Activated naive CD4-positive, alpha-beta T cell treated with anti-CD3 and anti-CD28 coated beads for 36 hours (primary cell): ENCODE data around the gene TMEM200A. TPM values are rescaled to one million over a fixed set of nuclear protein-coding genes. Genes with fewer than 3 reads are reported as not detected.
"Not testable (repeated sequence)": the region's sequence is repeated elsewhere in the genome, so short reads cannot be mapped to it uniquely, and the experiment has no call there.

Experiments used
- CTCF ChIA-PET: fragments of 350-600 bp; sonication (Branson Sonifier 250); formaldehyde crosslinking; loops from one replicate; lab custom pipeline; 2021; ENCODE audit warnings: antibody characterized with exemption; lab: Charles Lee
- DNase-seq: peaks from one replicate; pipeline ENCODE4 v3.0.0-alpha.2; 2020
- H3K27ac Mint-ChIP-seq: one replicate; pipeline ENCODE4 v1.8.0; 2021; ENCODE audit warnings: mild to moderate bottlenecking, mixed read lengths
- H3K27me3 Mint-ChIP-seq: one replicate; pipeline ENCODE4 v1.8.0; 2021; ENCODE audit warnings: low read depth, mixed read lengths
- H3K36me3 Mint-ChIP-seq: one replicate; pipeline ENCODE4 v1.8.0; 2021; ENCODE audit warnings: low read depth, mixed read lengths
- H3K4me1 Mint-ChIP-seq: one replicate; pipeline ENCODE4 v1.8.0; 2021; ENCODE audit warnings: low read depth, mixed read lengths
- H3K4me3 Mint-ChIP-seq: one replicate; pipeline ENCODE4 v1.8.0; 2021; ENCODE audit warnings: mild to moderate bottlenecking, moderate library complexity, mixed read lengths
- H3K9me3 Mint-ChIP-seq: one replicate; pipeline ENCODE4 v1.8.0; 2021; ENCODE audit warnings: mixed read lengths
- intact Hi-C: fragments of 100-400 bp; cut with micrococcal nuclease; formaldehyde crosslinking; loops from one replicate; pipeline ENCODE4 v1.15.1; 2023
- total RNA-seq, 2 experiments: library from RNA; stranded (reverse); gene quantifications; one replicate each; pipeline ENCODE4 v1.2.3, GENCODE V29; 2021

The TMEM200A gene
- total RNA-seq, result not detected

DNA sequence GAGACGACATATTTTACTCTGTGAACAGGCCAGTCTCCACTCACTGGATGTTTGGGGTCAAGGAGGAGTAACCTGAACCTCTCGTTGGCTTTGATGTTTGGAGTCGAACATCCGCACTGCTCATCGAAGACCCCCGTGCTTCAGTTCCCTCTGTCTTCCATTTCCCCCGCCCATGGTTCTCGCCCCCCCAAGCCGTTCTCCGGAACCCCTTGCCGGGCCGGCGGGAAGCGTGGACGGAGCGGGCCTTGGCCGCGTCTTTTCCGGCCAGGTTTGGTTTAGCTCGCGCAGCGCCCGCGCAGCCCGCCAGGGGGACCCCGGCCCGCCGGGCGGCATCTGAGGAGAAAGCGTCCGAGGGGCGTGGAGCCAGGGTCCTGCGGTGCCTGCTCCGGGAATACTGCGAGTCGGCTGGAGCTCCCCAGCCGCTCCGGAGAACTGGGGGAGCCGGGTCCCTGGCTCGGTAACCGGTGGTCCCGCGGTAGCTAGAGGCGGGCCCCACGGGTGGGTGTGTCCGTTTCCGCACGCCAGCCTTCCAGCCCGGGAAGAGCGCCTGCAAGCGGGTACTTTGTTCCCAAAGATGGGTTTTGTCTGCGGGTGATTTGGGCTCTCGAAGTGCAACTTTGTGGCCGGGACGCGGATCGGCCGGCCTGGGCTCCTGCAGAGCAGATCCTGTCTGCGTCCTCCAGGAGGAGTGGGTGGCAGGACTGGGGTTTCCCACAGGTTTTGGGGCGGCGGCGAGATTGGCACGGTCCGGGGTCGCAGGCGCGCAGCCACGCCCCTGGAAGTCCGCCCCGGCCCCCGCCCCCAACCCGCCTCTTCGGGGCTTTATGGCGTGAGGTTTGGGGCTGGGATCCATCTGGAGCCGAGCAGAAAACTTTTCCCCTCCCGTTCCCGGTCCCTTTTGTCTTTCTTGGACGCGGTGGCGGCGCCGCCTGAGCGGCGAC, at the start of gene TMEM200A:
Gene TMEM200A (plus strand): TSS at position 852 of the 941 bp plus-strand sequence. CDS start 74,406 bp downstream, outside the sequence.
- DNase-seq, result peak; percentile 31
- H3K36me3 Mint-ChIP-seq, result no peaks in the 10 kb centered on the region
- no peak within 1 kb of the TSS for H3K27ac Mint-ChIP-seq
- peaks cover 14% of the 10 kb centered on the region for H3K4me1 Mint-ChIP-seq
- H3K27me3 Mint-ChIP-seq, result peaks cover 19% of the 10 kb centered on the region
- H3K9me3 Mint-ChIP-seq, result peaks cover 2% of the 10 kb centered on the region
- CTCF ChIA-PET, result interaction anchor here (0.6 to 1.4 kb wide), 7 partner anchors 8 to 407 kb away, joined by 3 to 4 read pairs (median 3); no protein-coding TSS in a partner anchor
- peak within 1 kb of the TSS; percentile 70 for H3K4me3 Mint-ChIP-seq
- intact Hi-C loops, result loop anchor here (1.0 to 5.0 kb wide), 3 partner anchors 43 to 333 kb away; no protein-coding TSS in a partner anchor

DNA sequence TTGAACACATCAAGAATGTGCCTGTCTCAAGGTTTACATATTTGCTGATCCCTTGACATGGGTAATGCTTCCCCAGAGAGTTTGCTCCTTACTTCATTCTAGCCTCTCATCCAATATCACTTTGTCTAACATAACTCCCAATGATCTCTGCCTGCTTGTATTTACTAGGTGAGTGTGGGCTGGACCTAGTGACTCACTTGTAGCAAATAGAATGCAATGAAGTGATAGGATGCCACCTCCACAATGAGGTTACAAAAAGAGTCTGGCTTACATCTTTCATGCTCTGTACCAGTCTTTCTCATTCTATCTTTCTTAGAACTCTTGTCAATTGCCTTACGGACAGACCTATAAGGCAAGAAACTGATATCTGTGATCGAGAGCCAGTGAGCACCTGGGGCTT, 44.9 kb upstream of the TMEM200A start:
- Mint-ChIP-seq H3K27me3 (no peaks in the 10 kb centered on the region), H3K36me3 (no peaks in the 10 kb centered on the region), H3K9me3 (no peaks in the 10 kb centered on the region), H3K27ac (no peak overlapping the region), H3K4me3 (no peak overlapping the region), H3K4me1 (no peaks in the 10 kb centered on the region)
- intact Hi-C loops, result loop anchor here (5.0 kb wide), 1 partner anchor 1211 kb away; no protein-coding TSS in a partner anchor
- DNase-seq, result no peak
- CTCF ChIA-PET, result interaction anchor here (0.5 to 2.5 kb wide), 6 partner anchors 10 to 527 kb away, joined by 3 to 22 read pairs (median 4); no protein-coding TSS in a partner anchor

DNA sequence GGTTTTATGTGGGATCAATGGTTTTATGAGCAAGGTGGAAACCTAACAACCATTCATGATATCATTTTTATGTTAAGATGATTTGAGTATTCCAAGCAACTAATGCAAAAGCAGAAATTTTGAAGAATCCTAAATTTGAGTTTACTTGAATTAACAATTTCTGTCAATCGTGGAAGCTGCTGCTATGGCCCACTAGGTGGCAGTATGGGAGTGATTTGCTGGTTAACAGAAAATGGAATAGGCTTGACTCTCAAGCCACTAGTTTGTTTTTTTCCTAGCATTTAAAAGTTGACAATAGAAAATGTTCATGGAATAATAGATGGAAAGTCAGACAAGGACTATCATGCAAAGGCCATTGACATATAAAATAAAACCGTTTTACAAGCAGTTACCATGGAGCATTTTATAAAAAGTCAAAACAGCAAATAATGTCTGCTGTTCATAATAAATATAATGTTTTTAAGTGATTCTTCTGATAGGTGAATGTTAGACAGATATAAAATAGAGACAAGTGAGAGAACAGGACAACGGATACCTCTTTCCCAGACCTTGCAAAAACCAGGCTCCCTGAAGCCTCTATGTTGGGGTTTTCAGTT, 43.0 kb upstream of the TMEM200A start:
- CTCF ChIA-PET, result interaction anchor here (0.7 to 2.5 kb wide), 9 partner anchors 8 to 562 kb away, joined by 3 to 22 read pairs (median 4); no protein-coding TSS in a partner anchor
- Mint-ChIP-seq H3K36me3 (no peaks in the 10 kb centered on the region), H3K27me3 (no peaks in the 10 kb centered on the region), H3K9me3 (no peaks in the 10 kb centered on the region), H3K4me3 (no peak overlapping the region), H3K4me1 (no peaks in the 10 kb centered on the region), H3K27ac (no peak overlapping the region)
- DNase-seq, result peak; percentile 69
- intact Hi-C loops, result loop anchor here (1.0 to 5.0 kb wide), 8 partner anchors 28 to 1210 kb away; no protein-coding TSS in a partner anchor

DNA sequence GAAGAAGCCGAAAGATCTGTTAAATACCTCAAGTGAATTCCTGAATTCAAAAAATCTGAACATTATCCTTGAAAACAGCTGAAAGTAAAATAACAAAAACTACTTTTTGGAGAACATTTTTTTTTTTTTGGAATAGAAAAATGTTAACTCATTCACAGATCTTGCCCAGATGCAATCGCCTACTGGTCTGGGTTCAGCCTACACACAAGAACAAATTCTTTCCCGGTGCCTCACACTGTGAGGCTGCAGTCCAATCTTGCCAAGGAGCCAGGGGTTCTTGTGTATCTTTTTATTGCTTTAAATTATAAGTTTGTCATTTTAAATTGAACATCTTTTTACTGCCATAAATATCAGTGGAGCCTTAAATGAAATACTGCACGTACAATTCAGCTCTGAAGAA, 41.2 kb upstream of the TMEM200A start:
- no peaks in the 10 kb centered on the region for H3K36me3 Mint-ChIP-seq
- CTCF ChIA-PET, result interaction anchor here (0.6 to 3.2 kb wide), 9 partner anchors 9 to 547 kb away, joined by 3 to 13 read pairs (median 5); no protein-coding TSS in a partner anchor

DNA sequence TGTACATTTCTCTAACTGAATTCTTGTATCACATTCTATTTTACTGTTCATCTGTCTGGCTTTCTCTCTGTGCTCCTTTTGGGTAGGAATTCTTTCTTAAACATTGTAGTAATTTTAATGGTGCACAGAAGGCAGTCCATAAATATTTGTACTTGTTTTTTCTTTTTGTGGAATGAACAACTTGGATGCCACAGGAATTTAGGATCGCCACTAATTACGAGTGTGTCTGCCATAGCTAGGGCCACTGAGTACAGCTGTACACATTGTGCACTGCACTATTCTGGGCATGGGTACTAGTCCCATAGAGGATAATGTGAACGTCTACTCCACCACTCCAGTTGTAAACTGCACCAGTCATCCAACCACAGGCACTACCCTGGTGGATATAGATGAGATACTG, 39.3 kb upstream of the TMEM200A start:
- Mint-ChIP-seq H3K36me3 (no peaks in the 10 kb centered on the region), H3K4me3 (no peak overlapping the region), H3K27me3 (no peaks in the 10 kb centered on the region), H3K4me1 (no peaks in the 10 kb centered on the region), H3K27ac (no peak overlapping the region), H3K9me3 (no peaks in the 10 kb centered on the region)
- intact Hi-C loops, result no loop called here
- CTCF ChIA-PET, result interaction anchor here (1.0 to 3.2 kb wide), 5 partner anchors 8 to 372 kb away, joined by 3 to 13 read pairs (median 7); no protein-coding TSS in a partner anchor
- no peak for DNase-seq

More for the DNA sequence above, 41.2 kb upstream of the TMEM200A start:
- no peak for DNase-seq
- Mint-ChIP-seq H3K9me3 (no peaks in the 10 kb centered on the region), H3K27ac (no peak overlapping the region), H3K27me3 (no peaks in the 10 kb centered on the region), H3K4me3 (no peak overlapping the region), H3K4me1 (no peaks in the 10 kb centered on the region)
- intact Hi-C loops, result loop anchor here (5.0 kb wide), 1 partner anchor 1208 kb away; no protein-coding TSS in a partner anchor

DNA sequence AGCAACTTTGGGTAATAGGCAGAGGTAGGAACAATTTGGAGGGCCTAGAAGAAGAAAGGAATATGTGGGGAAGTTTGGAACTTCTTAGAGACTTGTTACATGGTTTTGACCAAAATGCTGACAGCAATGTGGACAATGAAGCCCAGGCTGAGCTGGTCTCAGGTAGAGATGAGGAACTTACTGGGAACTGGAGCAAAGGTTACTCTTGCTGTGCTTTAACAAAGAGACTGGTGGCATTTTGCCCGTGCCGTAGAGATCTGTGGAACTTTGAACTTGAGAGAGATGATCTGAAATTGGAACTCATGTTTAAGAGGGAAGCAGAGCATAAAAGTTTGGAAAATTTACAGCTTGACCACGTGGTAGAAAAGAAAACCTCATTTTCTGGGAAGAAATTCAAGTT, 28.3 kb upstream of the TMEM200A start:
- no peak overlapping the region for H3K4me3 Mint-ChIP-seq
- no peaks in the 10 kb centered on the region for H3K36me3 Mint-ChIP-seq
- DNase-seq, result no peak
- CTCF ChIA-PET, result interaction anchor here (0.9 kb wide), 1 partner anchor 16 kb away, joined by 3 read pairs; no protein-coding TSS in a partner anchor
- H3K27me3 Mint-ChIP-seq, result peaks cover 2% of the 10 kb centered on the region
- no peak overlapping the region for H3K27ac Mint-ChIP-seq
- intact Hi-C loops, result no loop called here
- no peaks in the 10 kb centered on the region for H3K4me1 Mint-ChIP-seq
- peaks cover 1% of the 10 kb centered on the region for H3K9me3 Mint-ChIP-seq

DNA sequence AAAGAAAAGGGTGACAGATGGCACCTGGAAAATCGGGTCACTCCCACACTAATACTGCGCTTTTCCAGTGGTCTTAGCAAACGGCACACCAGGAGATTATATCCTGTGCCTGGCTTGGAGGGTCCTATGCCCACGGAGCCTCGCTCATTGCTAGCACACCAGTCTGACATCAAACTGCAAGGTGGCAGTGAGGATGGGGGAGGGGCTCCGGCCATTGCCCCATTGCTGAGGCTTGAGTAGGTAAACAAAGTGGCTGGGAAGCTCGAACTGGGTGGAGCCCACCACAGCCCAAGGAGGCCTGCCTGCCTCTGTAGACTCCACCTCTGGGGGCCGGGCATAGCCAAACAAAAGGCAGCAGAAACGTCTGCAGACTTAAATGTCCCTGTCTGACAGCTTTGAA, 19.5 kb upstream of the TMEM200A start:
- intact Hi-C loops, CTCF ChIA-PET, DNase-seq, H3K9me3 Mint-ChIP-seq, H3K4me3 Mint-ChIP-seq, H3K27me3 Mint-ChIP-seq, H3K4me1 Mint-ChIP-seq, H3K36me3 Mint-ChIP-seq, H3K27ac Mint-ChIP-seq: not testable (repeated sequence)

DNA sequence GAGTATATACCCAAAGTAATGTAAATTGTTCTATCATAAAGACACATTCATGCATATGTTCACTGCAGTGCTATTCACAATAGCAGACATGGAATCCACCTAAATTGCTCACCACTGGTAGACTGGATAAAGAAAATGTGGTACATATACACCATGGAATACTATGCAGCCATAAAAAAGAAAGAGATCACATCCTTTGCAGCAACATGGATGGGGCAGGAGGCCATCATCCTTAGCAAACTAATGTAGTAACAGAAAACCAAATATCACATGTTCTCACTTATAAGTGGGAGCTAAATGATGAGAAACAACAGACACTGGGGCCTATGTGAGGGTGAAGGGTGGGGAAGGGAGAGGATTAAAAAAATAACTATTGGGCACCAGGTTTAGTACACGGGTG, 11.5 kb upstream of the TMEM200A start:
- Mint-ChIP-seq H3K4me3 (no peak overlapping the region), H3K9me3 (peaks cover 4% of the 10 kb centered on the region), H3K27ac (no peak overlapping the region), H3K27me3 (no peaks in the 10 kb centered on the region), H3K4me1 (no peaks in the 10 kb centered on the region), H3K36me3 (no peaks in the 10 kb centered on the region)
- intact Hi-C loops, result no loop called here
- no peak for DNase-seq
- CTCF ChIA-PET, result no interaction called here

DNA sequence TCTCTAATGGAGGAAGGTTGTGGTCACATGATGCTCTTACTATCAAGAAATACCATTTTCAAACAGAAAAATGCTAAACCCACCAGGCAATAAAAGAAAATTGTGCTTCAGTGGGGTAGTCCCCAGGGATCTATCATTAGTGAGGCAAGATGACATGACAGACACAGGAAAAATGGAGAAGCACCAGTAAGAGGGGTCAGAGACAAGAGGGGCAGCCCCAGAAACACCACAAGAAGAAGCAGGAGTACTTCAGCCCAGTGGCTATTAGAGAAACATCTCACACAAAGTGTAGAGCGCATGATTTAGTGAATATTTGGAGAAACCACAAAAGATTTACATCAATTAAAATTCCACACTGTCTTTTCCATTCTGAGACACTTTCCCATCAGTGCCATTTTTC, 10.2 kb upstream of the TMEM200A start:
- intact Hi-C loops, result no loop called here
- CTCF ChIA-PET, result no interaction called here
- Mint-ChIP-seq H3K27ac (no peak overlapping the region), H3K36me3 (no peaks in the 10 kb centered on the region), H3K27me3 (no peaks in the 10 kb centered on the region), H3K4me1 (no peaks in the 10 kb centered on the region), H3K4me3 (no peak overlapping the region), H3K9me3 (peaks cover 6% of the 10 kb centered on the region)
- no peak for DNase-seq

DNA sequence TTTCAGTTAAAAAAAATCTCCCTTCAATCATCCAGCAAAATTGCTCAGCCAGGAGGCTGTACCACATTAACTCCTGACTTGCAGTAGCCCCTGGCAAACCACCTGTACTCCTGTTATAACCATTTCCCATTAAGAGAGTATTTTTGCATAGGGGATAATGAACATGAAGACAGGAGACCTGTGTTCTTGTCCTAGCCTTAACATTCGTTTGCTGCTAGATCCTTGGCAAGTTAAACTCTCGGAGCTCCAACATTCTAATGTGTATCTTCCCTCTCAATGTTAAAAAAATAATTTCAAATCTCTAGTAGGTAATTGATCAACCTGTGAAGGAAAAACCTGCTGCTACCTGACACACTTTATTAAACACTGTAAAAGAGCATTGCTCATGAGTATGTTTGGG, 8.4 kb upstream of the TMEM200A start:
- CTCF ChIA-PET, result no interaction called here

DNA sequence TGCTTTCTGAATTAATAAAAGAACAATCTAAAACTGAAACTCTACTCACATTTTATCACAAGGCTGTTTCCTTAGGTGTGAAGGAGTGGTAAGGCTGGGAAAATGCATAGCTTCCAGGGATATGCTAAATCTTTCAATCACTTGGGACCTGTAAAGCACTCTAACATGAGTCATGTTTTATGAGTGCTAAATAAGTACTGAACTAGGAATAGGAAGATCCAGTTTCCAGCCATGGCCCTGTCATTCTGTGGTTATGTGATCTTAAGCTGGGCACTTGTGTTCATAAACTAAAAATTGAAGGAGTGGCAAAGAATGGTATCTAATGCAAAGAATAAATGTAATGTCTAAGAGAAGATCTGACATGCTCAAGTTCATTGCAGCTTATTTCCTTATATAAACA, 6.1 kb upstream of the TMEM200A start:
- CTCF ChIA-PET, result no interaction called here
- H3K4me3 Mint-ChIP-seq, result no peak overlapping the region

More for the DNA sequence above, 8.4 kb upstream of the TMEM200A start:
- Mint-ChIP-seq H3K27ac (no peak overlapping the region), H3K4me1 (no peaks in the 10 kb centered on the region), H3K36me3 (no peaks in the 10 kb centered on the region), H3K4me3 (no peak overlapping the region), H3K27me3 (no peaks in the 10 kb centered on the region), H3K9me3 (peaks cover 6% of the 10 kb centered on the region)
- intact Hi-C loops, result no loop called here
- DNase-seq, result no peak

DNA sequence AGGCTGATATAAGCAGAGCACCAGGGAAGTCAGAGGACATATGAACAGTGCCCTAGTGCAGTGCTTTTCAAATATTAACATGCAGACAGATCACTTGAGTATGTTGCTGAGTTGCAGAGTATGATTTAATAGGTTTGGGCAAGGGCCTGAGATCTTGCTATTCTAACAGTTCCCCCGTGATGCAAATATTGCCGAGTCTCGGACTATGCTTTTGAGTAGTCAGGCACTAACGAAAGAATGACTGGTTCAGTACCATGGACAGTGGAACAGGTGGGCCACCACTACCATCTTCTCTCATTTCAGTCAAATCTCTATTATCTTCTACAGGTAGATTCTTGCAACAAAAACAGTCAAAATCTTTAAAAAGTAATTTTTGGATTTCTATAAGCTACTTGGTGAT, 3.7 kb upstream of the TMEM200A start:
- no peak overlapping the region for H3K4me3 Mint-ChIP-seq
- CTCF ChIA-PET, result no interaction called here
- peaks cover 17% of the 10 kb centered on the region for H3K27me3 Mint-ChIP-seq
- H3K27ac Mint-ChIP-seq, result no peak overlapping the region
- DNase-seq, result peak; percentile 29
- H3K36me3 Mint-ChIP-seq, result no peaks in the 10 kb centered on the region
- peaks cover 14% of the 10 kb centered on the region for H3K4me1 Mint-ChIP-seq
- intact Hi-C loops, result no loop called here
- H3K9me3 Mint-ChIP-seq, result peaks cover 4% of the 10 kb centered on the region

More for the DNA sequence above, 6.1 kb upstream of the TMEM200A start:
- DNase-seq, result no peak
- H3K36me3 Mint-ChIP-seq, result no peaks in the 10 kb centered on the region
- peaks cover 10% of the 10 kb centered on the region for H3K27me3 Mint-ChIP-seq
- intact Hi-C loops, result no loop called here
- no peak overlapping the region for H3K27ac Mint-ChIP-seq
- peaks cover 4% of the 10 kb centered on the region for H3K9me3 Mint-ChIP-seq
- H3K4me1 Mint-ChIP-seq, result peaks cover 3% of the 10 kb centered on the region
